Measurements from ENCODE around the gene NKD1.
A peak's percentile ranks its signal among the peaks of the same experiment; 100 is the strongest.
"Not testable (repeated sequence)": the region's sequence is repeated elsewhere in the genome, so short reads cannot be mapped to it uniquely, and the experiment has no call there.

Gene NKD1

GRCh38 chr16:50548125-50548908 is at the start of gene NKD1:
Gene NKD1, plus strand, starts transcription at chr16:50548396. Its CDS starts 158 bp downstream, at chr16:50548554.
- DNase-seq: peak; percentile 77

GRCh38 chr16:50498431-50499155 is 49.6 kb upstream of the NKD1 start:
- no peak for DNase-seq

GRCh38 chr16:50499254-50499653 is 48.9 kb upstream of the NKD1 start:
- no peak for DNase-seq

- no peak for DNase-seq
Observed at GRCh38 chr16:50500171-50500874, 47.9 kb upstream of the NKD1 start.

GRCh38 chr16:50501251-50501650 is 46.9 kb upstream of the NKD1 start:
- no peak for DNase-seq

GRCh38 chr16:50501986-50502615 is 46.1 kb upstream of the NKD1 start:
- no peak for DNase-seq

GRCh38 chr16:50502616-50503011 is 45.6 kb upstream of the NKD1 start:
- DNase-seq: no peak

GRCh38 chr16:50503868-50504531 is 44.2 kb upstream of the NKD1 start:
- DNase-seq: not testable (repeated sequence)

GRCh38 chr16:50505115-50505514 is 43.1 kb upstream of the NKD1 start:
- DNase-seq: no peak

GRCh38 chr16:50505714-50506542 is 42.3 kb upstream of the NKD1 start:
- no peak for DNase-seq

GRCh38 chr16:50506543-50506937 is 41.7 kb upstream of the NKD1 start:
- no peak for DNase-seq

GRCh38 chr16:50507397-50507796 is 40.8 kb upstream of the NKD1 start:
- DNase-seq: no peak

- DNase-seq: peak; percentile 60
Observed at GRCh38 chr16:50509521-50510341, 38.5 kb upstream of the NKD1 start.

- DNase-seq: no peak
Observed at GRCh38 chr16:50515218-50515617, 33.0 kb upstream of the NKD1 start.

GRCh38 chr16:50516401-50516800 is 31.8 kb upstream of the NKD1 start:
- DNase-seq: no peak

- DNase-seq: no peak
Observed at GRCh38 chr16:50516890-50517289, 31.3 kb upstream of the NKD1 start.

GRCh38 chr16:50517450-50518252 is 30.5 kb upstream of the NKD1 start:
- DNase-seq: no peak

GRCh38 chr16:50519001-50519400 is 29.2 kb upstream of the NKD1 start:
- DNase-seq: no peak

- DNase-seq: no peak
Observed at GRCh38 chr16:50519602-50520001, 28.6 kb upstream of the NKD1 start.

Data from activated CD4-positive, alpha-beta T cell treated with anti-CD3 and anti-CD28 coated beads for 48 hours (primary cell).